GM23338 (cell line): ENCODE data around the gene SLC2A8. TPM values are rescaled to one million over a fixed set of nuclear protein-coding genes. Genes with fewer than 3 reads are reported as not detected.

Experiments used
- ATAC-seq: fragments of 200-7000 bp; cut with Tn5 transposase; 3 replicates; pipeline ENCODE4 v1.9.1; 2020
- DNase-seq: peaks from one replicate; pipeline ENCODE4 v3.0.0-alpha.2; 2015; ENCODE audit warnings: low spot score
- H2AFZ ChIP-seq: fragments of 200-600 bp; sonication (generic); 2 replicates; pipeline ENCODE4 v1.8.0; 2016; ENCODE audit warnings: antibody characterized with exemption, mild to moderate bottlenecking, moderate library complexity
- H3F3A ChIP-seq: fragments of 200-600 bp; sonication (generic); replicated peaks from 2 replicates; pipeline ENCODE4 v1.8.0; 2017; ENCODE audit warnings: antibody characterized with exemption, mixed run types, low read depth
- H3K27ac ChIP-seq: fragments of 200-600 bp; sonication (generic); 2 replicates; pipeline ENCODE4 v1.6.1; 2016; ENCODE audit warnings: low read depth
- H3K27me3 ChIP-seq: fragments of 200-600 bp; sonication (generic); 2 replicates; pipeline ENCODE4 v1.8.0; 2016; ENCODE audit warnings: mild to moderate bottlenecking, mixed run types, moderate library complexity; ENCODE audit not compliant: insufficient read depth
- H3K36me3 ChIP-seq: fragments of 200-600 bp; sonication (generic); 2 replicates; pipeline ENCODE4 v1.8.0; 2016; ENCODE audit warnings: mild to moderate bottlenecking; ENCODE audit not compliant: insufficient read depth
- H3K4me1 ChIP-seq: fragments of 200-600 bp; sonication (generic); 2 replicates; pipeline ENCODE4 v1.8.0; 2016; ENCODE audit warnings: mild to moderate bottlenecking, moderate library complexity; ENCODE audit not compliant: insufficient read depth
- H3K4me2 ChIP-seq: fragments of 200-600 bp; sonication (generic); 2 replicates; pipeline ENCODE4 v1.7.1; 2017; ENCODE audit warnings: mixed run types
- H3K4me3 ChIP-seq: fragments of 200-600 bp; sonication (generic); 2 replicates; pipeline ENCODE4 v1.6.1; 2016; ENCODE audit warnings: mixed run types
- H3K79me2 ChIP-seq: fragments of 200-600 bp; sonication (generic); replicated peaks from 2 replicates; pipeline ENCODE4 v1.8.0; 2017; ENCODE audit warnings: mild to moderate bottlenecking; ENCODE audit not compliant: insufficient read depth
- H3K9me2 ChIP-seq: fragments of 200-600 bp; sonication (generic); 2 replicates; pipeline ENCODE4 v1.8.0; 2017; ENCODE audit not compliant: insufficient read depth
- H4K20me1 ChIP-seq: fragments of 200-600 bp; sonication (generic); replicated peaks from 2 replicates; pipeline ENCODE4 v1.8.0; 2017; ENCODE audit warnings: mild to moderate bottlenecking; ENCODE audit not compliant: insufficient read depth
- H3K27ac Mint-ChIP-seq: 2 replicates; pipeline ENCODE4 v1.8.0; 2020; ENCODE audit warnings: inconsistent platforms, mild to moderate bottlenecking, moderate library complexity, mixed read lengths
- H3K27me3 Mint-ChIP-seq: 3 replicates; pipeline ENCODE4 v1.8.0; 2022; ENCODE audit warnings: low read depth, mild to moderate bottlenecking, moderate library complexity, mixed read lengths, inconsistent platforms; ENCODE audit not compliant: insufficient read depth, poor library complexity
- H3K36me3 Mint-ChIP-seq: 3 replicates; pipeline ENCODE4 v1.8.0; 2021; ENCODE audit warnings: low read depth, mild to moderate bottlenecking, inconsistent platforms, moderate library complexity, mixed read lengths
- H3K4me1 Mint-ChIP-seq: 3 replicates; pipeline ENCODE4 v1.8.0; 2020; ENCODE audit warnings: mild to moderate bottlenecking, inconsistent platforms, mixed read lengths
- H3K4me3 Mint-ChIP-seq: 3 replicates; pipeline ENCODE4 v1.8.0; 2021; ENCODE audit warnings: moderate library complexity, mild to moderate bottlenecking, inconsistent platforms, mixed read lengths
- H3K9me3 Mint-ChIP-seq: 3 replicates; pipeline ENCODE4 v1.8.0; 2020; ENCODE audit warnings: moderate library complexity, mild to moderate bottlenecking, inconsistent platforms, mixed read lengths
- CREB1 ChIP-seq: fragments of 250-450 bp; sonication (Bioruptor Pico); IDR thresholded peaks from 2 replicates; pipeline ENCODE4 v1.5.0; 2020; ENCODE audit warnings: low read depth, mild to moderate bottlenecking, moderate library complexity
- EZH2 ChIP-seq: fragments of 200-600 bp; sonication (generic); IDR thresholded peaks from one replicate; pipeline ENCODE4 v1.8.0; 2017; ENCODE audit warnings: antibody characterized with exemption, mild to moderate bottlenecking, low read depth; ENCODE audit not compliant: unreplicated experiment
- EZH2phosphoT487 ChIP-seq: fragments of 200-600 bp; sonication (generic); IDR thresholded peaks from one replicate; pipeline ENCODE4 v1.8.1; 2018; ENCODE audit warnings: antibody characterized with exemption; ENCODE audit not compliant: unreplicated experiment
- JUNB ChIP-seq: IDR thresholded peaks from one replicate; pipeline ENCODE4 v1.6.1; 2016; ENCODE audit warnings: antibody characterized with exemption; ENCODE audit not compliant: unreplicated experiment
- NANOG ChIP-seq: IDR thresholded peaks from 2 replicates; pipeline ENCODE4 v1.6.1; 2016; ENCODE audit warnings: antibody characterized with exemption, borderline replicate concordance
- POLR2AphosphoS5 ChIP-seq: IDR thresholded peaks from 2 replicates; pipeline ENCODE4 v1.6.1; 2016; ENCODE audit warnings: antibody characterized with exemption, low read depth
- STAT1 ChIP-seq: IDR thresholded peaks from one replicate; pipeline ENCODE4 v1.6.1; 2016; ENCODE audit warnings: antibody characterized with exemption; ENCODE audit not compliant: unreplicated experiment
- ZNF114 ChIP-seq: fragments of 250-450 bp; sonication (Bioruptor Pico); IDR thresholded peaks from 2 replicates; pipeline ENCODE4 v1.5.0; 2020; ENCODE audit warnings: mild to moderate bottlenecking, moderate library complexity
- ZNF331 ChIP-seq: fragments of 250-450 bp; sonication (Bioruptor Pico); IDR thresholded peaks from 2 replicates; pipeline ENCODE4 v1.5.0; 2020; ENCODE audit warnings: low read depth, mild to moderate bottlenecking, moderate library complexity
- polyA plus RNA-seq: library from polyadenylated mRNA; unstranded; fragments of >200 nt; fragmentation: Nextera tagmentation; extraction: Ambion mirVana; gene quantifications from 2 replicates; pipeline ENCODE4 v1.2.1, GENCODE V29; 2016
- total RNA-seq: library from RNA; depleted of rRNA; stranded (reverse); fragments of >200 nt; shearing (Covaris generic); gene quantifications from 2 replicates; pipeline ENCODE4 v1.2.3, GENCODE V29; 2014
- TF ChIP-seq, protein P1 (sequence below): IDR thresholded peaks from 2 replicates; pipeline ENCODE4 v1.6.1; 2016; ENCODE audit warnings: antibody characterized with exemption
- TF ChIP-seq, protein P2 (sequence below): fragments of 250-450 bp; sonication (Bioruptor Pico); IDR thresholded peaks from 2 replicates; pipeline ENCODE4 v1.5.0; 2020; ENCODE audit warnings: mild to moderate bottlenecking, moderate library complexity
- TF ChIP-seq, protein P3 (sequence below): IDR thresholded peaks from one replicate; pipeline ENCODE4 v1.6.1; 2018; ENCODE audit warnings: antibody characterized with exemption; ENCODE audit not compliant: unreplicated experiment

The SLC2A8 gene
- total and polyA plus RNA-seq, 2 experiments from 2014 or later, result 16.3 to 34.1 TPM

DNA sequence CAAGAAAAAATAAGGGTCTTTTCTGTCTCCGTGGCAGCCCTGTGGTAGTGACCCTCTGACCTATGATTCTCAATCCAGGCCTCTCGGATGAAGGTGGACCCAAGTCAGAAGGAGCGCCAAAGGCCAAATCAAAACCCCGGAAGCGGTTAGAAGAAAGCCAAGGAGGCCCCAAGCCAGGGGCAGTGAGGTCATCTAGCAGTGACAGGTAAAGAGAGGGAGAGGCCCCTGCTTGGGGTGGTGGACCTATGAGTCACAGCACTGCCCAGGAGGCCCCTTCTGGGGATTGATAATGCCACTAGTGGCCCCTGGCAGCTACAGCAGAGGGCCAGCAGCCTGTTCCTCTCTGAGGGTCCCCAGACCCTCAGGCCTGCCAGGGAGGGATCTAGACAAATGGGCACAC, 6.4 kb upstream of the SLC2A8 start (continued):
- TF ChIP-seq, protein P1, sequence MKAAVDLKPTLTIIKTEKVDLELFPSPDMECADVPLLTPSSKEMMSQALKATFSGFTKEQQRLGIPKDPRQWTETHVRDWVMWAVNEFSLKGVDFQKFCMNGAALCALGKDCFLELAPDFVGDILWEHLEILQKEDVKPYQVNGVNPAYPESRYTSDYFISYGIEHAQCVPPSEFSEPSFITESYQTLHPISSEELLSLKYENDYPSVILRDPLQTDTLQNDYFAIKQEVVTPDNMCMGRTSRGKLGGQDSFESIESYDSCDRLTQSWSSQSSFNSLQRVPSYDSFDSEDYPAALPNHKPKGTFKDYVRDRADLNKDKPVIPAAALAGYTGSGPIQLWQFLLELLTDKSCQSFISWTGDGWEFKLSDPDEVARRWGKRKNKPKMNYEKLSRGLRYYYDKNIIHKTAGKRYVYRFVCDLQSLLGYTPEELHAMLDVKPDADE, result no peak
- TF ChIP-seq JUNB (no peak), NANOG (no peak)
- TF ChIP-seq, protein P2, sequence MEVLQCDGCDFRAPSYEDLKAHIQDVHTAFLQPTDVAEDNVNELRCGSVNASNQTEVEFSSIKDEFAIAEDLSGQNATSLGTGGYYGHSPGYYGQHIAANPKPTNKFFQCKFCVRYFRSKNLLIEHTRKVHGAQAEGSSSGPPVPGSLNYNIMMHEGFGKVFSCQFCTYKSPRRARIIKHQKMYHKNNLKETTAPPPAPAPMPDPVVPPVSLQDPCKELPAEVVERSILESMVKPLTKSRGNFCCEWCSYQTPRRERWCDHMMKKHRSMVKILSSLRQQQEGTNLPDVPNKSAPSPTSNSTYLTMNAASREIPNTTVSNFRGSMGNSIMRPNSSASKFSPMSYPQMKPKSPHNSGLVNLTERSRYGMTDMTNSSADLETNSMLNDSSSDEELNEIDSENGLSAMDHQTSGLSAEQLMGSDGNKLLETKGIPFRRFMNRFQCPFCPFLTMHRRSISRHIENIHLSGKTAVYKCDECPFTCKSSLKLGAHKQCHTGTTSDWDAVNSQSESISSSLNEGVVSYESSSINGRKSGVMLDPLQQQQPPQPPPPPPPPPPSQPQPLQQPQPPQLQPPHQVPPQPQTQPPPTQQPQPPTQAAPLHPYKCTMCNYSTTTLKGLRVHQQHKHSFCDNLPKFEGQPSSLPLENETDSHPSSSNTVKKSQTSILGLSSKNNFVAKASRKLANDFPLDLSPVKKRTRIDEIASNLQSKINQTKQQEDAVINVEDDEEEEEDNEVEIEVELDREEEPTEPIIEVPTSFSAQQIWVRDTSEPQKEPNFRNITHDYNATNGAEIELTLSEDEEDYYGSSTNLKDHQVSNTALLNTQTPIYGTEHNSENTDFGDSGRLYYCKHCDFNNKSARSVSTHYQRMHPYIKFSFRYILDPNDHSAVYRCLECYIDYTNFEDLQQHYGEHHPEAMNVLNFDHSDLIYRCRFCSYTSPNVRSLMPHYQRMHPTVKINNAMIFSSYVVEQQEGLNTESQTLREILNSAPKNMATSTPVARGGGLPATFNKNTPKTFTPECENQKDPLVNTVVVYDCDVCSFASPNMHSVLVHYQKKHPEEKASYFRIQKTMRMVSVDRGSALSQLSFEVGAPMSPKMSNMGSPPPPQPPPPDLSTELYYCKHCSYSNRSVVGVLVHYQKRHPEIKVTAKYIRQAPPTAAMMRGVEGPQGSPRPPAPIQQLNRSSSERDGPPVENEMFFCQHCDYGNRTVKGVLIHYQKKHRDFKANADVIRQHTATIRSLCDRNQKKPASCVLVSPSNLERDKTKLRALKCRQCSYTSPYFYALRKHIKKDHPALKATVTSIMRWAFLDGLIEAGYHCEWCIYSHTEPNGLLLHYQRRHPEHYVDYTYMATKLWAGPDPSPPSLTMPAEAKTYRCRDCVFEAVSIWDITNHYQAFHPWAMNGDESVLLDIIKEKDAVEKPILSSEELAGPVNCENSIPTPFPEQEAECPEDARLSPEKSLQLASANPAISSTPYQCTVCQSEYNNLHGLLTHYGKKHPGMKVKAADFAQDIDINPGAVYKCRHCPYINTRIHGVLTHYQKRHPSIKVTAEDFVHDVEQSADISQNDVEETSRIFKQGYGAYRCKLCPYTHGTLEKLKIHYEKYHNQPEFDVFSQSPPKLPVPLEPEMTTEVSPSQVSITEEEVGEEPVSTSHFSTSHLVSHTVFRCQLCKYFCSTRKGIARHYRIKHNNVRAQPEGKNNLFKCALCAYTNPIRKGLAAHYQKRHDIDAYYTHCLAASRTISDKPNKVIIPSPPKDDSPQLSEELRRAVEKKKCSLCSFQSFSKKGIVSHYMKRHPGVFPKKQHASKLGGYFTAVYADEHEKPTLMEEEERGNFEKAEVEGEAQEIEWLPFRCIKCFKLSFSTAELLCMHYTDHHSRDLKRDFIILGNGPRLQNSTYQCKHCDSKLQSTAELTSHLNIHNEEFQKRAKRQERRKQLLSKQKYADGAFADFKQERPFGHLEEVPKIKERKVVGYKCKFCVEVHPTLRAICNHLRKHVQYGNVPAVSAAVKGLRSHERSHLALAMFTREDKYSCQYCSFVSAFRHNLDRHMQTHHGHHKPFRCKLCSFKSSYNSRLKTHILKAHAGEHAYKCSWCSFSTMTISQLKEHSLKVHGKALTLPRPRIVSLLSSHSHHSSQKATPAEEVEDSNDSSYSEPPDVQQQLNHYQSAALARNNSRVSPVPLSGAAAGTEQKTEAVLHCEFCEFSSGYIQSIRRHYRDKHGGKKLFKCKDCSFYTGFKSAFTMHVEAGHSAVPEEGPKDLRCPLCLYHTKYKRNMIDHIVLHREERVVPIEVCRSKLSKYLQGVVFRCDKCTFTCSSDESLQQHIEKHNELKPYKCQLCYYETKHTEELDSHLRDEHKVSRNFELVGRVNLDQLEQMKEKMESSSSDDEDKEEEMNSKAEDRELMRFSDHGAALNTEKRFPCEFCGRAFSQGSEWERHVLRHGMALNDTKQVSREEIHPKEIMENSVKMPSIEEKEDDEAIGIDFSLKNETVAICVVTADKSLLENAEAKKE (CRISPR knock-in tag), result no peak

DNA sequence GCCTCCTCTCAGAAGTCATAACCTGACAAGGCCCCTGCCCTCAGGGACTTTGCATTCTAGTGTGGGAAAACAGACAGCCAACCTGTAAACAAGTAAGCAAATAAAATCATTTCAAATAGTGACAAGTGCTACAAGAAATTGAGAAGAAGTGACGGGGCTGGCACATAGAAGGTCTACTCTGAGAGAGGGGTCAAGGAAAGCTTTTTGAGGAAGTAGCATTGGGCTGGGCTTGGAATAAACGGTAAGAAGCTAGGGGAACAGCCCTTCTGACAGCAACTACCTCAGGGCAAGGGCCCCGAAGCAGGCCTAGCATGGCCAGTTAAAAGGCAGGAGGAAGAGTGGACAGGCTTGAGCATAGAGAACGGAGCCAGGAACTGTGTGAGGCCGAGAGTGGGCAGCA, 4.8 kb upstream of the SLC2A8 start:
- no peak for TF ChIP-seq POLR2AphosphoS5
- TF ChIP-seq ZNF114 (CRISPR knock-in tag), result no peak
- no peak for TF ChIP-seq CREB1 (CRISPR knock-in tag)
- no peak for TF ChIP-seq ZNF331 (CRISPR knock-in tag)
- TF ChIP-seq EZH2, result no peak
- no peak for TF ChIP-seq EZH2phosphoT487
- TF ChIP-seq STAT1, result no peak
- TF ChIP-seq, protein P3, sequence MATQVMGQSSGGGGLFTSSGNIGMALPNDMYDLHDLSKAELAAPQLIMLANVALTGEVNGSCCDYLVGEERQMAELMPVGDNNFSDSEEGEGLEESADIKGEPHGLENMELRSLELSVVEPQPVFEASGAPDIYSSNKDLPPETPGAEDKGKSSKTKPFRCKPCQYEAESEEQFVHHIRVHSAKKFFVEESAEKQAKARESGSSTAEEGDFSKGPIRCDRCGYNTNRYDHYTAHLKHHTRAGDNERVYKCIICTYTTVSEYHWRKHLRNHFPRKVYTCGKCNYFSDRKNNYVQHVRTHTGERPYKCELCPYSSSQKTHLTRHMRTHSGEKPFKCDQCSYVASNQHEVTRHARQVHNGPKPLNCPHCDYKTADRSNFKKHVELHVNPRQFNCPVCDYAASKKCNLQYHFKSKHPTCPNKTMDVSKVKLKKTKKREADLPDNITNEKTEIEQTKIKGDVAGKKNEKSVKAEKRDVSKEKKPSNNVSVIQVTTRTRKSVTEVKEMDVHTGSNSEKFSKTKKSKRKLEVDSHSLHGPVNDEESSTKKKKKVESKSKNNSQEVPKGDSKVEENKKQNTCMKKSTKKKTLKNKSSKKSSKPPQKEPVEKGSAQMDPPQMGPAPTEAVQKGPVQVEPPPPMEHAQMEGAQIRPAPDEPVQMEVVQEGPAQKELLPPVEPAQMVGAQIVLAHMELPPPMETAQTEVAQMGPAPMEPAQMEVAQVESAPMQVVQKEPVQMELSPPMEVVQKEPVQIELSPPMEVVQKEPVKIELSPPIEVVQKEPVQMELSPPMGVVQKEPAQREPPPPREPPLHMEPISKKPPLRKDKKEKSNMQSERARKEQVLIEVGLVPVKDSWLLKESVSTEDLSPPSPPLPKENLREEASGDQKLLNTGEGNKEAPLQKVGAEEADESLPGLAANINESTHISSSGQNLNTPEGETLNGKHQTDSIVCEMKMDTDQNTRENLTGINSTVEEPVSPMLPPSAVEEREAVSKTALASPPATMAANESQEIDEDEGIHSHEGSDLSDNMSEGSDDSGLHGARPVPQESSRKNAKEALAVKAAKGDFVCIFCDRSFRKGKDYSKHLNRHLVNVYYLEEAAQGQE, result no peak
- 0 out of 2 replicates have a peak, but pooled peaks cover 13% of the 10 kb centered on the region for H3K27me3 ChIP-seq
- no peaks in the 10 kb centered on the region; the same call in 2 of the 3 replicates for H3K9me3 Mint-ChIP-seq
- H3K4me1 Mint-ChIP-seq, result peaks cover 22% of the 10 kb centered on the region
- no peaks in the 10 kb centered on the region for H4K20me1 ChIP-seq
- no peak for DNase-seq
- H2AFZ ChIP-seq, result no peak overlapping the region
- no peak for ATAC-seq
- no peaks in the 10 kb centered on the region; the same call in 1 of the 2 replicates for H3F3A ChIP-seq
- peaks cover 6% of the 10 kb centered on the region for H3K27me3 Mint-ChIP-seq
- no peaks in the 10 kb centered on the region for H3K36me3 ChIP-seq
- no peak overlapping the region for H3K27ac Mint-ChIP-seq
- H3K4me2 ChIP-seq, result no peak overlapping the region
- no peak overlapping the region; the same call in 2 of the 3 replicates for H3K4me3 Mint-ChIP-seq
- H3K9me2 ChIP-seq, result no peaks in the 10 kb centered on the region
- H3K4me3 ChIP-seq, result no peak overlapping the region
- no peaks in the 10 kb centered on the region for H3K79me2 ChIP-seq
- no peaks in the 10 kb centered on the region for H3K36me3 Mint-ChIP-seq
- H3K4me1 ChIP-seq, result peaks cover 5% of the 10 kb centered on the region
- no peak overlapping the region for H3K27ac ChIP-seq
